ENCODE measurements around the gene PFDN1.

The PFDN1 gene

DNA sequence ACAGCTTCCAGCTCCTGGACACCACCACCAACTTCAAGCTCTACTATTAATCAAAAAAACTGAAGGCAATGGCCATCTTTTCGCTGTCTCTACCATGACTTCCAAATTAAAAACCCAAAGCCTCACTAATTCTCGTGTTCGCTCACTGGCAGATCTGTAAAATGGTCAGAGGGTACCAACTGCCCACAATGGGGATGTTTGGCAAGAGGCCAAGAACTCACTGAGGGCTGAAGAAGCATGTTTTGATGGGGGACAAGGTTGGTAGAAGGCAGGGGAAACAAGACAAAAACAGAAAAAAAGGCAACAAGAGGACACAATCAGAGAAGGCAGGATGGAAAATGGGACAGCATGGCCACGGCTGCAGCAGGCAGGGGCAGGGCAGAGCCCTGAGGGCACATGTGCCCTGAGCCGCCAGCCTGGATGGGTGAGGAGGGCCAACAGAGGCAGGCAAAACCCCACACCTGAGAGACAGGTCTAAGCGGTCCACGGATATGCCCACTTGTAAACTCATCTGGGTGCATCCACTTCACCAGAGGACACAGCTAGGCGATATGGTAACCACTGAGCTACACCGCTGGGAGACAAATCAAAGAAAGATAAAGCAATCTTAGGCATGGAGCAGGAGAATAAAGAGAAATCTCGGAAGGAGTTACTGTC lies 50.3 kb downstream of the PFDN1 start:
- no peak for DNase-seq (ENCODE audit: low read depth)
- no peak for TF ChIP-seq CTCF (conservative IDR thresholded peaks at IDR 0.05; ENCODE audit: low read length)

DNA sequence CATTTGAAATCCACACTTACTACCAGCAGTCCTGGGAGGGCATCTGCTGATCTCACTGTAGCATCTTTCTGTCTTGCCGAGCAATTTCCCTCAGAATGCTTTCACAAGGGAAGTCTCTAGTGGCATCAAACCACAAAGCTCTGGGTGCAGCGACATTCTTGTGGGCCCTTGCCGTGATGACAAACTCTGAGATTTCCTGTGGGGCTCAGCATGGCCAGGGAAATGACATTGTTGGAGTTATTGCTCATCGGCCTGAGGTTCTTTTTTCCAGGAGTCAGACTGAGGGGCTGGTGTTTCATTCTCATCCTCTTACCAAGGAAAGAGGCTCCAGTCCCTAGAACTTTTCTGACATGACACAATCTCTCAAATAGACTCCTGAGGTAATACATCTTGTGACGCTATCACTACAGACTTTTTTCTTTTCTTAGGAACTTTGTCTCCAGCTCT lies 51.4 kb downstream of the PFDN1 start:
- H3K4me3 ChIP-seq (ENCODE audit: low read length) = no peak overlapping the region
- TF ChIP-seq CTCF (conservative IDR thresholded peaks at IDR 0.05; ENCODE audit: low read length) = no peak
- DNase-seq (ENCODE audit: low read depth) = peak; percentile 95

More for the DNA sequence above, 50.3 kb downstream of the PFDN1 start:
- no peak overlapping the region for H3K4me3 ChIP-seq (ENCODE audit: low read length)

- no peak for TF ChIP-seq CTCF (conservative IDR thresholded peaks at IDR 0.05; ENCODE audit: low read length)
- DNase-seq (ENCODE audit: low read depth) = no peak
- no peak overlapping the region for H3K4me3 ChIP-seq (ENCODE audit: low read length)
These were observed 52.5 kb downstream of the PFDN1 start for GRCh38 chr5:140250386-140250785.

- H3K4me3 ChIP-seq (ENCODE audit: low read length) = no peak overlapping the region
- TF ChIP-seq CTCF (conservative IDR thresholded peaks at IDR 0.05; ENCODE audit: low read length) = no peak
- no peak for DNase-seq (ENCODE audit: low read depth)
These were observed 53.4 kb downstream of the PFDN1 start for GRCh38 chr5:140249536-140249935.

DNA sequence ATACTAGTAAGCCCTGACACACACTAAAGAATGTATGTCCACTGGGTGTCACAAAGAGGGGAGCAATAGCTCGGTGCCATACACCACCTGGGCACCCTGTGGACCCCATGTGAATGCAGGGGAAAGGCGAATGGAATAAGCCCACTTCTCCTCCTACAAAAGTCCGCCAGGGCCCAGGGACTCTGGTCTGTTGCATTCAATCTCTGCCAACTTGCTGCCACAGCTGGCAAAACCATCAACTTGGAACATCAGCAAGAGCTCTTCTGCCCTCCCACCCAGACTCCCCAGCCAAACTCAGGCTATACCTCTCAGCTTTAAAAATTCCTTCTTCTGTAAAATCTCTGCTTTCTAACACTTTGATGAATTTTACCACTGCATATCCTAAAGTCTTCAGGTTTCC lies 54.5 kb downstream of the PFDN1 start:
- no peak for DNase-seq (ENCODE audit: low read depth)
- no peak overlapping the region for H3K4me3 ChIP-seq (ENCODE audit: low read length)
- TF ChIP-seq CTCF (conservative IDR thresholded peaks at IDR 0.05; ENCODE audit: low read length) = no peak

GRCh38 chr5:140246378-140247122 lies 56.4 kb downstream of the PFDN1 start:
- H3K4me3 ChIP-seq (ENCODE audit: low read length) = no peak overlapping the region
- TF ChIP-seq CTCF (conservative IDR thresholded peaks at IDR 0.05; ENCODE audit: low read length) = 0 out of 2 replicates have a peak, but pooled peaks have one; percentile 2
- DNase-seq (ENCODE audit: low read depth) = peak; percentile 81

- TF ChIP-seq CTCF (conservative IDR thresholded peaks at IDR 0.05; ENCODE audit: low read length) = no peak
- DNase-seq (ENCODE audit: low read depth) = no peak
- H3K4me3 ChIP-seq (ENCODE audit: low read length) = no peak overlapping the region
These were observed 57.0 kb downstream of the PFDN1 start for GRCh38 chr5:140245926-140246325.

All from AG10803 (cell line).